ENCODE measurements around the gene ZCWPW2. TPM values are rescaled to one million over a fixed set of nuclear protein-coding genes. Genes with fewer than 3 reads are reported as not detected.

ZCWPW2 gene
- 0.06 TPM in 1 of 5 replicates, not detected in the others for total RNA-seq (2022; extraction: Qiagen RNA extraction; ENCODE audit: low read depth)

GRCh38 chr3:28348629-28349468, at the start of gene ZCWPW2, which contains the start of gene AZI2:
ZCWPW2 (plus strand) TSS chr3:28348721; CDS start chr3:28413069, 64,348 bp downstream.
AZI2 (minus strand) TSS chr3:28348824; CDS start chr3:28340617, 8,207 bp downstream.

Other genes starting within 250 kb of the ZCWPW2 start
- 39.8 to 53.3 TPM (median 50.0 TPM) in 5 replicates for gene CMC1, start 107.1 kb upstream of the ZCWPW2 start, total RNA-seq (2022; extraction: Qiagen RNA extraction; ENCODE audit: low read depth)
- gene AZI2, start 103 bp downstream of the ZCWPW2 start, total RNA-seq (2022; extraction: Qiagen RNA extraction; ENCODE audit: low read depth), result 40.8 to 50.4 TPM (median 46.5 TPM) in 5 replicates